Adrenal gland (tissue), 5 donors: Measurements from ENCODE around the gene DENND5B.

Source experiments
- POLR2A ChIP-seq, 2 donors: fragments of 450-650 bp; IDR thresholded peaks; one replicate each; pipeline ENCODE4 v1.6.1; 2017; ENCODE audit warnings: antibody characterized with exemption in 2 of 2, mild to moderate bottlenecking in 2 of 2, moderate library complexity in 1 of 2
- TF ChIP-seq, protein P1 (sequence below), 6 experiments: fragments of 450-650 bp in 4 of 6; fragments of 200-600 bp in 2 of 6; sonication (generic) in 1 of 6; IDR thresholded peaks; 1 replicate in 5 of 6; 2 replicates in 1 of 6; pipeline versions ENCODE4 v1.5.1 to v1.8.0; 2016 to 2021; ENCODE audit warnings: antibody characterized with exemption in 6 of 6, mild to moderate bottlenecking in 2 of 6, moderate library complexity in 1 of 6
- donor health status: DM: no; HTN: no; CAD: no.

DNA sequence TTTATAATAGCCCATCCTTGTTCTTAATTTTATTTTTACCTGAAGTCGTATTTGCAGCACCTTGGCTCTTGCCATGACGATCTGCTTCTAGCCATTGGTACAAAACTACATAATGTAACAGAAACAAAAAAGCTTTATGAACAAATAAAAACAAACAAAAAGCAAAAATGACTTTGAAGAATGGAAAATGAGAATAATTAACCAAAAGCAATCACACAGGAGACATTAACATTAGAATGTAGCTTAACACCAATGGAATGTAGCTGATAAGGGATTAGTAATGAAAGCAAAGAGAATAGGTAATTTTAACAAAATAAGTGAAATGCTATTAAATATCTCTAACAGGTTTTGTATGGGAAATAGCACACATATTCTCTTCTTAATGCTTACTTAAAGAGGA is 91.4 kb downstream of the DENND5B start:
- TF ChIP-seq, protein P1, sequence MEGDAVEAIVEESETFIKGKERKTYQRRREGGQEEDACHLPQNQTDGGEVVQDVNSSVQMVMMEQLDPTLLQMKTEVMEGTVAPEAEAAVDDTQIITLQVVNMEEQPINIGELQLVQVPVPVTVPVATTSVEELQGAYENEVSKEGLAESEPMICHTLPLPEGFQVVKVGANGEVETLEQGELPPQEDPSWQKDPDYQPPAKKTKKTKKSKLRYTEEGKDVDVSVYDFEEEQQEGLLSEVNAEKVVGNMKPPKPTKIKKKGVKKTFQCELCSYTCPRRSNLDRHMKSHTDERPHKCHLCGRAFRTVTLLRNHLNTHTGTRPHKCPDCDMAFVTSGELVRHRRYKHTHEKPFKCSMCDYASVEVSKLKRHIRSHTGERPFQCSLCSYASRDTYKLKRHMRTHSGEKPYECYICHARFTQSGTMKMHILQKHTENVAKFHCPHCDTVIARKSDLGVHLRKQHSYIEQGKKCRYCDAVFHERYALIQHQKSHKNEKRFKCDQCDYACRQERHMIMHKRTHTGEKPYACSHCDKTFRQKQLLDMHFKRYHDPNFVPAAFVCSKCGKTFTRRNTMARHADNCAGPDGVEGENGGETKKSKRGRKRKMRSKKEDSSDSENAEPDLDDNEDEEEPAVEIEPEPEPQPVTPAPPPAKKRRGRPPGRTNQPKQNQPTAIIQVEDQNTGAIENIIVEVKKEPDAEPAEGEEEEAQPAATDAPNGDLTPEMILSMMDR (IDR thresholded peaks at IDR 0.05) = no peak
- TF ChIP-seq POLR2A (IDR thresholded peaks at IDR 0.05) = no peak
